CD4-positive, alpha-beta T cell treated with Interleukin-1 beta for 1 hour (primary cell): ENCODE measurements around the gene CATSPER1.

ENCODE experiments used
- DNase-seq, 2 donors: peaks; one replicate each; pipeline ENCODE4 v3.0.0-alpha.2; 2020 to 2022

CATSPER1 gene

DNA sequence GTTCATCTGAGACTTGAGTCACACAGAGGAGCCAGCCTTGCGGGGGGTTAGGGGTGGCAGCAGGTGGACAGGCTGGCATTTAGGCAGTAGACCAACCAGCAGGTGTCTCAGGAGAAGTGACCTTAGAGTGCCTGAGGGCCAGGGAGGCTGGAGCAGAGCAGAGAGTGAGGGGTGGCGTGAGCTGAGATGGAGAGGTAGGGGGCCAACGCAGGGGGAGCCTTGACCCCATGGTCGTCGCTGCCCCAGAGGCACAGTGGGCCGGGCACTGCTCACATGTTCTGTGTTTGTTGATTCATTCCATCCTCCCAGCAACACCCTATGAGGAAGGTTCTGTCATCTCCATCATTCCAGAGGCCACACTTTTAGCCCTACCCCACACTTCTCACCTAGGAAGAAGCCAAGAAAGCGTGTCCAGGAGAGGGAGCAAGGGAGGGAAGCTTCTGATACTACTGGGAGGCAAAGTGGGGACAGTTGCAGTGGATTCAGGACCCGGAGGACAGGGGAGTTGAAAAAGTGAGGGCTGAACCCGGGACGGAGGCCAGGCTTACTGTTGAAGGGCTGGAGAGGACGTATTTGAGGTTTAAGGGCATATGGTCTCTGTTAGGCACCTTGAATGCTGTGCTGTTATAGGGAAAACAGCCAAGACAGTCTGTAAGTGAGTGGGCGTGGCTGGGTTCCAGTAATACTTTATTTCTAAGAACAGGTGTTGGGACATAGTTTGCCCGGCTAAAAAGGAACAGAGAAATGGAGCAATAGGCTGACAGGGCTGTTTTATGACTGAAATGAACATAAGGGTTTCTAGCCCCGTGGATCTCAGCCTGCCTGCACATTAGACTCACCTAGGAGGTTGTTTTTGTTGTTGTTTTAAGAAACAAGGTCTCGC, 57.4 kb downstream of the CATSPER1 start:
- DNase-seq = no peak

DNA sequence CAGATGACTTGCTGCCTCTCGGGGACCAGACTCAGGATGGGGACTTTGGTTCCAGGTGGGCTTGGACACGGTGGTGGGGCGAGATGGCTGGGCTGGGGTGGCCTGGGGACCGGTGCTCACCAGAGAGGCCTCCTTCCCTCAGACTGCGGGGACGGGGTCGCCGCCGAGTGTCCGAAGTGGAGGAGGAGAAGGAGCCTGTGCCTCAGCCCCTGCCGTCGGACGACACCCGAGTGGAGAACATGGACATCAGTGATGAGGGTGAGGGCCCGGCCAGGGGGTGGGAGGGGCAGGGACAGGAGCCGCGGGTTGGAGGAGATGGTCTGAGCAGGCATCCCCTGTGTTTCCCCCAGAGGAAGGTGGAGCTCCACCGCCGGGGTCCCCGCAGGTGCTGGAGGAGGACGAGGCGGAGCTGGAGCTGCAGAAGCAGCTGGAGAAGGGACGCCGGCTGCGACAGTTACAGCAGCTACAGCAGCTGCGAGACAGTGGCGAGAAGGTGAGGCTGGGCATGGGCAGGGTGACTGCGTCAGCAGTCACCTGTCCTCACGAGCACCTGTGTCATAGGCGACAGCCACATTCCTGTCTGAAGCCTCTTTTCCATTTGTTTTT, 58.8 kb downstream of the CATSPER1 start:
- DNase-seq = no peak
